Measurements from ENCODE around the gene NR1I3. TPM values are rescaled to one million over a fixed set of nuclear protein-coding genes. Genes with fewer than 3 reads are reported as not detected.
"Not testable (repeated sequence)": the region's sequence is repeated elsewhere in the genome, so short reads cannot be mapped to it uniquely, and the experiment has no call there.

Gene NR1I3
- total RNA-seq (2014; rRNA removed; shearing (Covaris generic)), result not detected in 2 replicates

GRCh38 chr1:161238039-161238473 lies at the start of gene NR1I3:
Gene NR1I3 (minus strand): TSS chr1:161238203. CDS start chr1:161236565, 1,638 bp downstream.
- peak; percentile 10 for DNase-seq (ENCODE audit: low read depth)

GRCh38 chr1:161287482-161288054 lies 49.6 kb upstream of the NR1I3 start:
- DNase-seq (ENCODE audit: low read depth), result no peak

GRCh38 chr1:161285521-161285920 lies 47.5 kb upstream of the NR1I3 start:
- no peak for DNase-seq (ENCODE audit: low read depth)

- DNase-seq (ENCODE audit: low read depth), result no peak
Measured at GRCh38 chr1:161285113-161285512, 47.1 kb upstream of the NR1I3 start.

- DNase-seq (ENCODE audit: low read depth), result no peak
Measured at GRCh38 chr1:161282991-161283390, 45.0 kb upstream of the NR1I3 start.

- no peak for DNase-seq (ENCODE audit: low read depth)
Measured at GRCh38 chr1:161274874-161275273, 36.9 kb upstream of the NR1I3 start.

- no peak for DNase-seq (ENCODE audit: low read depth)
Measured at GRCh38 chr1:161273402-161273801, 35.4 kb upstream of the NR1I3 start.

- no peak for DNase-seq (ENCODE audit: low read depth)
Measured at GRCh38 chr1:161267321-161267720, 29.3 kb upstream of the NR1I3 start.

- DNase-seq (ENCODE audit: low read depth), result no peak
Measured at GRCh38 chr1:161266836-161267235, 28.8 kb upstream of the NR1I3 start.

DNA sequence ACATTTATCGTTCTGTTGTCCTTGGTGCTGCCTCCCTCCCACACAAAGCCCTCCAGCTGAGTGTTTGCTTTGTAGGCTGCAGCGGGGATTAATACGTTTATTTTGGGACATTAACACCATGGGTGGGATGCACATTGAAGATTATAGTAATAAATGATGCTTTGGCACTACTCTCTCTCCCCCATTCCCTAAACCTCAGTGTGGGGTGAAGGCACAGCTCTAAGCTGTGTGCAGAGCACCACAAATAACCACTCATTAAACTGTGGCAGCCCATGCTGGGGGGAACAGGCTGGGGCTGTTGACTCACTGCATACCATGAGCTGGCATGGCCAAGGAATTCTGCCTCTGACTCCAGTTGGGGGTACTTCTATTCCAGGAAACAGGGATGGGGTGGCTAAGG lies 28.2 kb upstream of the NR1I3 start:
- DNase-seq (ENCODE audit: low read depth), result peak; percentile 5

DNA sequence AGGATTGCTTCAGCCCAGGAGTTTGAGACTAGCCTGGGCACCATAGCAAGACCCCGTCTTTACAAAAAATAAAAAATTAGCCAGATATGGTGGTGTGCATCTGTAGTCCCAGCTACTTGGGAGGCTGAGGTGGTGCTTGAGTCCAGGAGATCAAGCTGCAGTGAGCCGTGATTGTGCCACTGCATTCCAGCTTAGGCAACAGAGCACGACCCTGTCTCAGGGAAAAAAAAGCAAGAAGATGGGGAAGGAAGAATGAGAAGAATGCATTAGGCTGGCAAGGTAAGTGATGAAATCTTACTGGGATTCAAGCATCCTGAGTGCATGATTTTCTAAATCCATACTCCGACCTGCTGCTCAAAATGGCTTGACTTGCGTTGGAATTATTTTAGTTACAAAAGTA lies 27.3 kb upstream of the NR1I3 start:
- DNase-seq (ENCODE audit: low read depth), result no peak

DNA sequence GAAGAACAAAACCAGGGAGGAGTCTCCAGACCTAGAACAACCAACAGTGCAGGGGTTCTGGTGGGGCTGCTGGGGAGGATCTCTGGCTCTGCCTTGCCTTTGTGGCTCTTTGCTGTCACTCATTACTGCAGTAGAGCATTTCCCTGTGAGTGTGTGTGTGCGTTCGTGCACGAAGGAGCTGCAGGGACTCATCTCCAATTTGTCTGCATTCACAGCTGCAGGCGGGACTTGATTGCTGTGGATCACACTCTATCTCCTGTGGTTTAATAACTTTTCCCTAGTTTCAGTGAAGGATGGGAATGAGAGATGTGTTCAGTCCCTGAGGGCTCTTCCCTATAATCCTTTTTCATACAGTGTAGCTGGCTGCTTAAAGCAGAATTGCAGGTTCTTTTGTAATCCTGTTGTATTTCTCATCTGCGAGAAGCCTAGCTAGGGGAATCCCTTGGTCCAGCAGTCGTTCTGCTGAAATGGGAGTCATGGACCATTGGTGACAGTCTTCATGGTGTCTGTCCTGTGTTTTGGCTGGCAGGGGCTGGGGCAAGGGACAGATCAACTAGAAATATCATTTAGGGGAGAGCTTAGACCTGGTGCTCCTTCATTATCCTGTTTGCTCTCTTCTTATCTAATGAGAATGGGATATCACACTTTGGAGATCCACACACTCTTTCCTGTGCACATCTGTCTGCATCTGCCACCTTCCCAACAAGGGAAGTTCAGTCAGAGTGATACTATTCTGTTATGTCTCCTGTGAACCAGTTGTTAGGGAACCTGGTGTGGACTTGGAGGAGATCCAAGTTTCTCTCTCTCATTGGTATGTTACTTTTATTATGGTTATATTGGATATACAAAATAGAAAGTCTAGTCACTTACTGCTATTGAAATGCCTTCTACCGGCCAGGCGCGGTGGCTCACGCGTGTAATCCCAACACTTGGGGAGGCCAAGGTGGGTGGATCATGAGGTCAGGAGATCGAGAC lies 23.5 kb upstream of the NR1I3 start:
- DNase-seq (ENCODE audit: low read depth), result no peak

GRCh38 chr1:161260376-161261260 lies 22.6 kb upstream of the NR1I3 start:
- DNase-seq (ENCODE audit: low read depth), result no peak

GRCh38 chr1:161259765-161260164 lies 21.8 kb upstream of the NR1I3 start:
- no peak for DNase-seq (ENCODE audit: low read depth)

GRCh38 chr1:161259345-161259702 lies 21.3 kb upstream of the NR1I3 start:
- no peak for DNase-seq (ENCODE audit: low read depth)

DNA sequence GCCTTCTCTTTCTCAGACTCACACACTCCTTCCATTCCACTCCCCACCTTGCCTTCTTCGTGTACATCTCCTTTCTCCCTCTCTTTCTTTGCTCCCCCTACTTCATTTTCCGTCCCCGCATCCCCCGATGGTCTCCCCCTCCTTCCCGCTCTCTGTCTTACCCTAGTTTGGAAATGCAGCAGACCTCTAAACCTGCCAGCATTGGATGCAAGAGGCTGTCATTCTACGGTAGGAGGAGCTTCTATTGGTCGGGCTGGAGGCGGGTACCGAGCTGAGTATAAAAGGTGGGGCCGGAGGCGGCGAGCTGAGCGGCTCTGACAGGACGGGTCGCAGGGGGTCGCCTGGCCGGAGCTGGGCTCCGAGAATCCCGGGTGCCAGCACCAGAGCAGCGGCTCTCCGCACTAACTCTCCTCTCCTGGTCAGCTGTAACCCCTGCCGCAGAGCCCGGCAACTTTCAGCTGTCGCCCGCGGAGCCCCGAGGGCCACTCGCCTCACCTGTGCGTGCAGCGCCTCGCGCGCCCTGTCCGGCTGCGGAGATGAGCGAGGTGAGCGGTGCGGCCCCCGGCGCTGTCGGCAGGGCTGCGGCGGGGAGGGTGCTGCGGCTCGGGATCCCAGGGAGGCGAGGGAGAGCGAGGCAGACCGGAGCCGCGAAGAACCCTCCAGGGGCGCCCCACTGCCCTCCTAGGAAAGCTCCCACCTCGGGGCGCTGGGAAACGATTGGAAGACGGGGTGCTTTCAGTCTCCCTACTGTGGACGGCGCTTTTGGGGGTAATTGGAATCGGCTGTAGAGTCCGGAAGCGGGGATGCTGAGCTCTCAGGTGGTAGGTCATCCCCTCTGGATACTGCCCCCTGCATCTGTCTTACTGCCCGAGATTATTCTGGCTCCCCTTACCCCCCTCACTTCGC lies 20.7 kb upstream of the NR1I3 start, which contains the start of gene PCP4L1:
Gene PCP4L1 (plus strand): TSS at position 307 of the 906 bp plus-strand sequence. CDS start 230 bp downstream, at position 537.
- peak; percentile 39 for DNase-seq (ENCODE audit: low read depth)

DNA sequence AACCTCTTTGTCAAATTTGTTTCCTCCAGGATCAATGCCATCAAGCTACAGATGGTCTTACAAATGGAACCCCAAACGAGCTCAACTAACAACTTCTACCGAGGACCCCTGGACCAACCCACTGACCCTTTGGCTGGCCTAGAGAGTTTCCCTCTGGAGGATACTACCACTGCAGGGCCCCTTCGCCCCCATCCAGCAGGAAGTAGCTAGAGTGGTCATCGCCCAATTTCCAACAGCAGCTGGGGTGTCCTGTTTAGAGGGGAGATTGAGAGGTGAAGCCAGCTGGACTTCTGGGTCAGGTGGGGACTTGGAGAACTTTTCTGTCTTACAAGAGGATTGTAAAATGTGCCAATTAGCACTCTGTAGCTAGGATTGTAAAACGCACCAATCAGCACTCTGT lies 19.1 kb upstream of the NR1I3 start:
- not testable (repeated sequence) for DNase-seq (ENCODE audit: low read depth)

- DNase-seq (ENCODE audit: low read depth), result not testable (repeated sequence)
Measured at GRCh38 chr1:161255955-161256520, 18.0 kb upstream of the NR1I3 start.

DNA sequence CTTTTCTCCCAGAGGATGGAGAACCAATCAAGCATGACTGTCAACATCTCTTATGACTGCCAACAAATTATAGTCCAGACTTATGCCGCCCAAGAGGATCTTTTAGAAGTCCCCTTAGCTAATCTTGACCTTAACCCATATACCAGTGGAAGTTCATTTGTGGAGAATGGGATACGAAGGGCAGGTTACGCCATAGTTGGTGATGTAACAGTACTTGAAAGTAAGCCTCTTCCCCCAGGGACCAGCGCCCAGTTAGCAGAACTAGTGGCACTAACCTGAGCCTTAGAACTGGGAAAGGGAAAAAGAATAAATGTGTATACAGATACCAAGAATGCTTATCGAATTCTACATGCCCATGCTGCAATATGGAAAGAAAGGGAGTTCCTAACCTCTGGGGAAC lies 17.3 kb upstream of the NR1I3 start:
- DNase-seq (ENCODE audit: low read depth), result not testable (repeated sequence)

DNA sequence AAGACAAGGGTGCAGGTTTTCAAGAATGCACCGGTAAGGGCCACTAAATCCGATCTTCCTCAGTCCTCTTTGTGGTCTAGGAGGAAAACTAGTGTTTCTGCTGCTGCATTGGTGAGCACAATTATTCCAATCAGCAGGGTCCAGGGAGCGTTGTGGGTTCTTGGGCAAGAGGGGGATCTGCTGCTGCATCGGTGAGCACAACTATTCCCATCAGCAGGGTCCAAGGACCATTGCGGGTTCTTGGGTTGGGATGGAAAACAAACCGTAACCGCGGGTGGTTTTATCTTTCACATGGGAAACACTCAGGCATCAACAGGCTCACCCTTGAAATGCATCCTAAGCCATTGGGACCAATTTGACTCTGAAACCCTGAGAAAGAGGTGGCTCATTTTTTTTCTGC lies 13.6 kb upstream of the NR1I3 start:
- DNase-seq (ENCODE audit: low read depth), result no peak

All from RPMI7951 (cell line).